A549 (cell line): ENCODE measurements around the gene FARP2. TPM values are rescaled to one million over a fixed set of nuclear protein-coding genes. Genes with fewer than 3 reads are reported as not detected.
A peak's percentile ranks its signal among the peaks of the same experiment; 100 is the strongest.

Experiments used
- ATAC-seq, 2 experiments: fragments of 200-7000 bp in 1 of 2; fragments of >200 bp in 1 of 2; cut with Nextera tagmentation in 1 of 2; cut with Tn5 transposase in 1 of 2; 3 replicates each; pipeline versions ENCODE4 v1.8.0 to v1.9.1; 2018 to 2020; ENCODE audit warnings: mild to moderate bottlenecking in 1 of 2, moderate library complexity in 1 of 2
- CTCF ChIA-PET: fragments of 300-600 bp; sonication (Branson Sonifier 250); formaldehyde crosslinking; extraction: SDS; loops from one replicate; lab custom pipeline; 2021; ENCODE audit warnings: antibody characterized with exemption, inconsistent platforms; lab: Yijun Ruan, JAX
- POLR2A ChIA-PET: fragments of 350-600 bp; formaldehyde crosslinking; extraction: SDS; loops from one replicate; lab custom pipeline; 2021; ENCODE audit warnings: antibody characterized with exemption, inconsistent platforms; lab: Yijun Ruan, JAX
- DNase-seq, 2 experiments: peaks; one replicate each; pipeline versions ENCODE4 v3.0.0 to v3.0.0-alpha.2; 2011 to 2016; ENCODE audit warnings: low read depth in 1 of 2, low spot score in 1 of 2
- FAIRE-seq: peaks from 2 replicates; lab custom pipeline; 2011; peaks lifted over from hg19 to GRCh38; lab: Jason Lieb, UNC
- H3K27ac ChIP-seq, 2 experiments: fragments of >200 bp; sonication (Bioruptor Twin); formaldehyde crosslinking; 3 replicates each; pipeline ENCODE4 v1.5.1; 2016 to 2017
- H3K4me1 ChIP-seq: fragments of >200 bp; sonication (Bioruptor Twin); formaldehyde crosslinking; 3 replicates; pipeline ENCODE4 v1.6.1; 2016
- H3K4me2 ChIP-seq: fragments of >200 bp; sonication (Bioruptor Twin); formaldehyde crosslinking; 3 replicates; pipeline ENCODE4 v1.6.1; 2016
- H3K4me3 ChIP-seq: fragments of >200 bp; sonication (Bioruptor Twin); formaldehyde crosslinking; 3 replicates; pipeline ENCODE4 v1.5.1; 2016
- H3K9me3 ChIP-seq: fragments of >200 bp; sonication (Bioruptor Twin); formaldehyde crosslinking; 3 replicates; pipeline ENCODE4 v1.6.1; 2016
- CHD4 ChIP-seq: fragments of 200-600 bp; sonication (generic); IDR thresholded peaks from 2 replicates; pipeline ENCODE4 v1.6.1; 2016; ENCODE audit warnings: antibody characterized with exemption, mild to moderate bottlenecking, borderline replicate concordance
- EHF ChIP-seq: fragments of 250-450 bp; sonication (Bioruptor Pico); IDR thresholded peaks from 2 replicates; pipeline ENCODE4 v1.5.0; 2020; ENCODE audit warnings: mild to moderate bottlenecking
- FOSB ChIP-seq: fragments of 250-450 bp; sonication (Bioruptor Pico); IDR thresholded peaks from 2 replicates; pipeline ENCODE4 v1.5.0; 2020; ENCODE audit warnings: mild to moderate bottlenecking, moderate library complexity
- GATA3 ChIP-seq: IDR thresholded peaks from 2 replicates; pipeline ENCODE4 v1.6.1; 2012; ENCODE audit warnings: borderline replicate concordance
- HES2 ChIP-seq: fragments of >200 bp; sonication (Bioruptor Twin); formaldehyde crosslinking; IDR thresholded peaks from 2 replicates; pipeline ENCODE4 v1.6.1; 2016
- HMGXB4 ChIP-seq: fragments of 250-450 bp; sonication (Bioruptor Pico); IDR thresholded peaks from 2 replicates; pipeline ENCODE4 v1.5.0; 2021; ENCODE audit warnings: mild to moderate bottlenecking, moderate library complexity, borderline replicate concordance
- HOXA7 ChIP-seq: fragments of 250-450 bp; sonication (Bioruptor Pico); IDR thresholded peaks from 2 replicates; pipeline ENCODE4 v1.5.0; 2020; ENCODE audit warnings: mild to moderate bottlenecking, moderate library complexity
- HOXB13 ChIP-seq: fragments of 250-450 bp; sonication (Bioruptor Pico); IDR thresholded peaks from 2 replicates; pipeline ENCODE4 v1.5.0; 2020; ENCODE audit warnings: low read depth, mild to moderate bottlenecking, moderate library complexity
- JUN ChIP-seq, 2 experiments: fragments of >200 bp; sonication (Bioruptor Twin); formaldehyde crosslinking; IDR thresholded peaks; 2 replicates in 1 of 2; 3 replicates in 1 of 2; pipeline ENCODE4 v1.6.1; 2016 to 2017
- JUNB ChIP-seq: fragments of >200 bp; sonication (Bioruptor Twin); formaldehyde crosslinking; IDR thresholded peaks from 2 replicates; pipeline ENCODE4 v1.6.1; 2016
- MAZ ChIP-seq: fragments of 150-350 bp; IDR thresholded peaks from 2 replicates; pipeline ENCODE4 v1.6.1; 2014; ENCODE audit warnings: antibody characterized with exemption, low read depth, low read length, borderline replicate concordance
- NR3C1 ChIP-seq: fragments of >200 bp; sonication (Bioruptor Twin); formaldehyde crosslinking; IDR thresholded peaks from 3 replicates; pipeline ENCODE4 v1.6.1; 2017
- PBX3 ChIP-seq: IDR thresholded peaks from 2 replicates; pipeline ENCODE4 v1.6.1; 2012
- PHF8 ChIP-seq: fragments of 200-600 bp; sonication (generic); IDR thresholded peaks from 2 replicates; pipeline ENCODE4 v1.6.1; 2016; ENCODE audit warnings: low read depth, mild to moderate bottlenecking, antibody characterized with exemption, moderate library complexity, borderline replicate concordance
- POLR2A ChIP-seq: IDR thresholded peaks from 2 replicates; pipeline ENCODE4 v1.6.1; 2012; ENCODE audit warnings: mild to moderate bottlenecking, low read length
- RARB ChIP-seq: fragments of 250-450 bp; sonication (Bioruptor Pico); IDR thresholded peaks from 2 replicates; pipeline ENCODE4 v1.8.0; 2021; ENCODE audit warnings: mild to moderate bottlenecking, moderate library complexity
- SREBF2 ChIP-seq: fragments of 450-650 bp; IDR thresholded peaks from 2 replicates; pipeline ENCODE4 v1.6.1; 2014; ENCODE audit warnings: mild to moderate bottlenecking, moderate library complexity
- TFCP2L1 ChIP-seq: fragments of 250-450 bp; sonication (Bioruptor Pico); IDR thresholded peaks from 2 replicates; pipeline ENCODE4 v1.5.0; 2021; ENCODE audit warnings: mild to moderate bottlenecking
- TP53 ChIP-seq: fragments of 250-450 bp; sonication (Bioruptor Pico); IDR thresholded peaks from 2 replicates; pipeline ENCODE4 v1.5.0; 2021; ENCODE audit warnings: mild to moderate bottlenecking, moderate library complexity
- WGBS: methylation state at CpG from one replicate; pipeline ENCODE4 v1.1.6; 2017; ENCODE audit errors: missing lambda C conversion rate; 5-methylcytosine and 5-hydroxymethylcytosine counted together
- polyA plus RNA-seq, 4 experiments: library from polyadenylated mRNA; depleted of rRNA in 3 of 4; stranded (reverse); fragments of >200 nt; fragmentation: RNase III in 1 of 4; extraction: RNeasy Plus Mini Kit Qiagen cat#74134 plus additional on column Dnase treatment in 1 of 4; gene quantifications; 2 replicates in 3 of 4; 3 replicates in 1 of 4; pipeline ENCODE4 v1.2.3, GENCODE V29; 2011 to 2017
- TF ChIP-seq, protein P1 (sequence below): IDR thresholded peaks from 2 replicates; pipeline ENCODE4 v1.6.1; 2012; ENCODE audit warnings: low read depth, borderline replicate concordance
- TF ChIP-seq, protein P2 (sequence below): fragments of 450-650 bp; IDR thresholded peaks from 2 replicates; pipeline ENCODE4 v1.6.1; 2014; ENCODE audit warnings: antibody characterized with exemption
- TF ChIP-seq, protein P3 (sequence below): fragments of >200 bp; sonication (Bioruptor Twin); formaldehyde crosslinking; IDR thresholded peaks from 3 replicates; pipeline ENCODE4 v1.5.1; 2016

The FARP2 gene
- polyA plus RNA-seq, 2 of the 4 experiments (the other 2 are of a cell fraction) = 17.0 to 29.1 TPM

- TF ChIP-seq, protein P1, sequence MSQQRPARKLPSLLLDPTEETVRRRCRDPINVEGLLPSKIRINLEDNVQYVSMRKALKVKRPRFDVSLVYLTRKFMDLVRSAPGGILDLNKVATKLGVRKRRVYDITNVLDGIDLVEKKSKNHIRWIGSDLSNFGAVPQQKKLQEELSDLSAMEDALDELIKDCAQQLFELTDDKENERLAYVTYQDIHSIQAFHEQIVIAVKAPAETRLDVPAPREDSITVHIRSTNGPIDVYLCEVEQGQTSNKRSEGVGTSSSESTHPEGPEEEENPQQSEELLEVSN = no peak
- TF ChIP-seq TP53 (CRISPR knock-in tag) = no peak
Measured at GRCh38 chr2:241321033-241321432, 35.1 kb upstream of the FARP2 start (continued).

DNA sequence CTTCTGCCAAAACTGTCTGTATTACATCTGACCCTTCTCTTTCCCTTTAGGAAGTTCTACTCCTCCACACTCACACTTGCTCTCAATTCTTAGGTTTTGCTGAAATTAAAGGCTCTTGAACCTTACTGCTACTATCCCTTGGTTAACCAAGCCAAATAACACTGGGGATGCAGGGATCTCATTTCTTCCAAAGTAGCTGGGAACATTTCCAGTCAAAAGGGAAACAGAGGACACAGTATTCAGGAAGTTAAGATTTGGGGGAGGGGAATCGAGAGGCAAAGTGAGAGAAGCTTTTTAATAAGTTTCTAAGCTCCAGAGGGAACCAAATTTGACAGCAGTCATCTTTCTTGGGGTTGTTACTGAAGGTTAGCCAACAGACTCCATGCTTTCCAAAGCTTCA is 34.2 kb upstream of the FARP2 start:
- no peak for ATAC-seq

GRCh38 chr2:241323778-241324177 is 32.3 kb upstream of the FARP2 start:
- ATAC-seq = no peak
- no peak for FAIRE-seq
- H3K4me2 ChIP-seq = no peak overlapping the region
- POLR2A ChIA-PET = no interaction called here
- TF ChIP-seq CHD4 (no peak), JUN (IDR thresholded peaks at IDR 0.05) (no peak), NR3C1 (no peak), RARB (CRISPR knock-in tag) (no peak), EHF (CRISPR knock-in tag) (no peak), HOXA7 (CRISPR knock-in tag) (no peak), HES2 (no peak), HOXB13 (CRISPR knock-in tag) (no peak), TFCP2L1 (no peak), MAZ (no peak), FOSB (no peak), GATA3 (no peak), HMGXB4 (no peak), PBX3 (no peak)
- TF ChIP-seq, protein P2, sequence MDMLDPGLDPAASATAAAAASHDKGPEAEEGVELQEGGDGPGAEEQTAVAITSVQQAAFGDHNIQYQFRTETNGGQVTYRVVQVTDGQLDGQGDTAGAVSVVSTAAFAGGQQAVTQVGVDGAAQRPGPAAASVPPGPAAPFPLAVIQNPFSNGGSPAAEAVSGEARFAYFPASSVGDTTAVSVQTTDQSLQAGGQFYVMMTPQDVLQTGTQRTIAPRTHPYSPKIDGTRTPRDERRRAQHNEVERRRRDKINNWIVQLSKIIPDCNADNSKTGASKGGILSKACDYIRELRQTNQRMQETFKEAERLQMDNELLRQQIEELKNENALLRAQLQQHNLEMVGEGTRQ = no peak
- 85% methylated on average over 5 of the region's 5 CpGs for WGBS
- H3K9me3 ChIP-seq = no peaks in the 10 kb centered on the region
- no peak overlapping the region for H3K4me3 ChIP-seq
- peaks cover 36% of the 10 kb centered on the region for H3K4me1 ChIP-seq
- DNase-seq = no peak
- no peak overlapping the region for H3K27ac ChIP-seq
- CTCF ChIA-PET = interaction anchor here (0.6 to 1.7 kb wide), 3 partner anchors 9 to 183 kb away, joined by 3 to 5 read pairs (median 3); partner anchors contain the start of genes HDLBP and SEPTIN2

More for the DNA sequence above, 34.2 kb upstream of the FARP2 start:
- CTCF ChIA-PET = interaction anchor here (1.3 kb wide), 1 partner anchor 11 kb away, joined by 4 read pairs; no protein-coding TSS in a partner anchor
- peaks cover 52% of the 10 kb centered on the region for H3K4me1 ChIP-seq
- peak overlapping the region; percentile 97; the same call in 1 of the 3 replicates for H3K4me2 ChIP-seq
- POLR2A ChIA-PET = interaction anchor here (0.6 kb wide), 1 partner anchor 455 kb away, joined by 3 read pairs; no protein-coding TSS in a partner anchor
- no peak for FAIRE-seq
- H3K9me3 ChIP-seq = no peaks in the 10 kb centered on the region
- TF ChIP-seq, protein P3, sequence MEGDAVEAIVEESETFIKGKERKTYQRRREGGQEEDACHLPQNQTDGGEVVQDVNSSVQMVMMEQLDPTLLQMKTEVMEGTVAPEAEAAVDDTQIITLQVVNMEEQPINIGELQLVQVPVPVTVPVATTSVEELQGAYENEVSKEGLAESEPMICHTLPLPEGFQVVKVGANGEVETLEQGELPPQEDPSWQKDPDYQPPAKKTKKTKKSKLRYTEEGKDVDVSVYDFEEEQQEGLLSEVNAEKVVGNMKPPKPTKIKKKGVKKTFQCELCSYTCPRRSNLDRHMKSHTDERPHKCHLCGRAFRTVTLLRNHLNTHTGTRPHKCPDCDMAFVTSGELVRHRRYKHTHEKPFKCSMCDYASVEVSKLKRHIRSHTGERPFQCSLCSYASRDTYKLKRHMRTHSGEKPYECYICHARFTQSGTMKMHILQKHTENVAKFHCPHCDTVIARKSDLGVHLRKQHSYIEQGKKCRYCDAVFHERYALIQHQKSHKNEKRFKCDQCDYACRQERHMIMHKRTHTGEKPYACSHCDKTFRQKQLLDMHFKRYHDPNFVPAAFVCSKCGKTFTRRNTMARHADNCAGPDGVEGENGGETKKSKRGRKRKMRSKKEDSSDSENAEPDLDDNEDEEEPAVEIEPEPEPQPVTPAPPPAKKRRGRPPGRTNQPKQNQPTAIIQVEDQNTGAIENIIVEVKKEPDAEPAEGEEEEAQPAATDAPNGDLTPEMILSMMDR = no peak
- TF ChIP-seq SREBF2 (no peak), POLR2A (no peak), PHF8 (no peak), MAZ (no peak), JUN (IDR thresholded peaks at IDR 0.05) (no peak), JUNB (no peak), HOXB13 (CRISPR knock-in tag) (no peak)
- DNase-seq = no peak
- no peak overlapping the region for H3K4me3 ChIP-seq
- H3K27ac ChIP-seq = no peak overlapping the region
- WGBS = 88% methylated on average over 1 of the region's 1 CpG
